HG02610 (cell line): Measurements from ENCODE around the gene PFAS.
"Not testable (repeated sequence)": the region's sequence is repeated elsewhere in the genome, so short reads cannot be mapped to it uniquely, and the experiment has no call there.

Source experiments
- ATAC-seq: cut with Tn5 transposase; IDR thresholded peaks from one replicate; pipeline ENCODE4 v1.9.1; 2021; ENCODE audit warnings: mild to moderate bottlenecking, moderate library complexity; ENCODE audit not compliant: unreplicated experiment

The PFAS gene, protein sequence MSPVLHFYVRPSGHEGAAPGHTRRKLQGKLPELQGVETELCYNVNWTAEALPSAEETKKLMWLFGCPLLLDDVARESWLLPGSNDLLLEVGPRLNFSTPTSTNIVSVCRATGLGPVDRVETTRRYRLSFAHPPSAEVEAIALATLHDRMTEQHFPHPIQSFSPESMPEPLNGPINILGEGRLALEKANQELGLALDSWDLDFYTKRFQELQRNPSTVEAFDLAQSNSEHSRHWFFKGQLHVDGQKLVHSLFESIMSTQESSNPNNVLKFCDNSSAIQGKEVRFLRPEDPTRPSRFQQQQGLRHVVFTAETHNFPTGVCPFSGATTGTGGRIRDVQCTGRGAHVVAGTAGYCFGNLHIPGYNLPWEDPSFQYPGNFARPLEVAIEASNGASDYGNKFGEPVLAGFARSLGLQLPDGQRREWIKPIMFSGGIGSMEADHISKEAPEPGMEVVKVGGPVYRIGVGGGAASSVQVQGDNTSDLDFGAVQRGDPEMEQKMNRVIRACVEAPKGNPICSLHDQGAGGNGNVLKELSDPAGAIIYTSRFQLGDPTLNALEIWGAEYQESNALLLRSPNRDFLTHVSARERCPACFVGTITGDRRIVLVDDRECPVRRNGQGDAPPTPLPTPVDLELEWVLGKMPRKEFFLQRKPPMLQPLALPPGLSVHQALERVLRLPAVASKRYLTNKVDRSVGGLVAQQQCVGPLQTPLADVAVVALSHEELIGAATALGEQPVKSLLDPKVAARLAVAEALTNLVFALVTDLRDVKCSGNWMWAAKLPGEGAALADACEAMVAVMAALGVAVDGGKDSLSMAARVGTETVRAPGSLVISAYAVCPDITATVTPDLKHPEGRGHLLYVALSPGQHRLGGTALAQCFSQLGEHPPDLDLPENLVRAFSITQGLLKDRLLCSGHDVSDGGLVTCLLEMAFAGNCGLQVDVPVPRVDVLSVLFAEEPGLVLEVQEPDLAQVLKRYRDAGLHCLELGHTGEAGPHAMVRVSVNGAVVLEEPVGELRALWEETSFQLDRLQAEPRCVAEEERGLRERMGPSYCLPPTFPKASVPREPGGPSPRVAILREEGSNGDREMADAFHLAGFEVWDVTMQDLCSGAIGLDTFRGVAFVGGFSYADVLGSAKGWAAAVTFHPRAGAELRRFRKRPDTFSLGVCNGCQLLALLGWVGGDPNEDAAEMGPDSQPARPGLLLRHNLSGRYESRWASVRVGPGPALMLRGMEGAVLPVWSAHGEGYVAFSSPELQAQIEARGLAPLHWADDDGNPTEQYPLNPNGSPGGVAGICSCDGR (N-terminal part only)

DNA sequence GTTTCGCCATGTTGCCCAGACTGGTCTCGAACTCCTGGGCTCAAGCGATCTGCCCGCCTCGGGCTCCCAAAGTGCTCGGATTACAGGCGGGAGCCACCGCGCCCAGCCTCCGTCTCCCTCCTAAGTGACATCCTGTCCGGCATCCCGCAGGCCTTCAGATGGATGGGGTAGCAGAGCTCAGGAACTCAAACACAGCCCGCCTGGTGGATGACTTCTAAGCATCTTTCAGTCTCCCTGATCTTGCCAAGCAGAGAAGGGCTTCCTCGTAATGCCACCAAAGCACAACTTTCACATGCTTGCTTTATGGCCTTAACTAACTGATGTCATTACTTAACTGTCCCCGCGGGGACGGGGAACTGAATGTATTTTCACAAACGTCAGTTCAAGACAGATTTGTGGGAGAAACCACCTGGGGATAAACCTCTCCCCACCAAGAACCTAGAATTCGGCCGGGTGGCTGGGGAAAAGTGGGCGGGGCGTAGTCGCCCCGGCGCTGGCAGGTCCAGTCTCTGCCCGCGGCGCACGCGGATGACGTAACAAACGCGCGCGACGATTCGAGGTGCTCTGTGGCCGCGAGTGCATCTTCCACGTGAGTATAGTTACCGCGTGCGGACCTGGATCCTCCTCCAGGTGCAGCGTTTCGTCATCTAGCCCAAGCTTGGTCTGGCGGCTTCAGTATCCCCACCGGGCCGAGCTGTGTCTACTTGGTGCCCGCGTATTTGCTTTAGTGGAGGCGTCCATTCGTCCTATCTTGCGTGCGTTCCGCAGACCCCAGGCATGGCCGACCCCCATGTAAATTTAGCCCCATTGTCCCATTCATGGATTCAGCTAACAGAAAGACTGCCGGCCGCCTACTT lies at the start of gene PFAS:
Gene PFAS, plus strand, starts transcription at position 539 of the 857 bp plus-strand sequence. CDS start 4,649 bp downstream, outside the sequence.
- peak; percentile 47 for ATAC-seq

DNA sequence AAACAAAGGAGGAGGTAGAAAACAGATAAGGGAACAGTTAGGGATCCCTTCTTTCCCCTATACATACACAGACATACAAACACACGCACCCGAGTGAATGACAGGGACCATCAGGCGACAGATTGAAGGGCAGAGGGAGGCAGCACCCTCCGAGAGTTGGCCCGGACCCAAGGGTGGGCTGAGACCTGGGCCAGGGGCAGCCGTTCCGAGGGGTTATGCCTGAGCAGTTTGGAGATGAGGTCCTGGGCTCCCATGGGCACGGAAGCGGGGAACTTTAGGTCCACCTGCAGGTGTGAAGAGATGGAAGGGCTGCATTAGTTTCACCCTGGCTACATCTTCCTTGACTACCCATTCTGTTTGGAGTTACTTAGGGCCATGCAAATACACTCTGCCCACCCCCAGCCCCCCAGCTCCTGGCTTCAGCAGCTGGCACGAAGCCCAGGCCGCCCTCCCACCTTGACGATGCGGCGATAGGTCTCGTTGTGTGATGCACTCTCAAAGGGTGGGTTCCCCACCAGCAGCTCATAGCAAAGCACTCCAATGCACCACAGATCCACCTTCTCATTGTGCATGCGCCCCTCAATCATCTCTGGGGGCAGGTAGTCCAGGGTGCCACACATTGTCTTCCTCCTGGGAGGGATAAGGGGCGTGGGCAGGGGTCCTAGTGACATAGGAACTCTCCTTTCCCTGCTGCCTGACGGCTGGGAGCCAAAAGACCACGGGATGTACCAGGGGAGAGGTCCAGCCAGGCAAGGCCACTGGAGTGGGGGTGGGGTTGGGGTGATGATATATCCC lies 44.1 kb upstream of the PFAS start:
- ATAC-seq = no peak

DNA sequence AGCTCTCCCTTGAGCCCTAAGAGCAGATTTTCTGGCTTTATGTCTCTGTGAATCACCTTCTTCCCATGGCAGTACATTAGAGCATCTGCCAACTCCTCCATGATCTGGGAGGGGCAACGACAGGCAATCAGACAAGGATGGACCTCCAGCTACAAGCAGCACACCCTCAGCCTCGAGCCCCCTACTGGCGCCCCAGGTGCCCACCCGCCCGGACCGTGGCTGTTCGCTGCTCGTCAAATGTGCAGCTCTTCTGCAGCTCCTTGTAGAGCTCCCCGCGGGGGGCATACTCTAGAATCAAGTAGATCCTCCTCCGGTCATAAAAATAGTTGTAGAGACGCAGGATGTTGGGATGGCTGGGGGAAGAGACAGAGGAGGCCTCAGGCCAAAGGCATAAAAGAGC lies 42.6 kb upstream of the PFAS start:
- ATAC-seq = no peak

DNA sequence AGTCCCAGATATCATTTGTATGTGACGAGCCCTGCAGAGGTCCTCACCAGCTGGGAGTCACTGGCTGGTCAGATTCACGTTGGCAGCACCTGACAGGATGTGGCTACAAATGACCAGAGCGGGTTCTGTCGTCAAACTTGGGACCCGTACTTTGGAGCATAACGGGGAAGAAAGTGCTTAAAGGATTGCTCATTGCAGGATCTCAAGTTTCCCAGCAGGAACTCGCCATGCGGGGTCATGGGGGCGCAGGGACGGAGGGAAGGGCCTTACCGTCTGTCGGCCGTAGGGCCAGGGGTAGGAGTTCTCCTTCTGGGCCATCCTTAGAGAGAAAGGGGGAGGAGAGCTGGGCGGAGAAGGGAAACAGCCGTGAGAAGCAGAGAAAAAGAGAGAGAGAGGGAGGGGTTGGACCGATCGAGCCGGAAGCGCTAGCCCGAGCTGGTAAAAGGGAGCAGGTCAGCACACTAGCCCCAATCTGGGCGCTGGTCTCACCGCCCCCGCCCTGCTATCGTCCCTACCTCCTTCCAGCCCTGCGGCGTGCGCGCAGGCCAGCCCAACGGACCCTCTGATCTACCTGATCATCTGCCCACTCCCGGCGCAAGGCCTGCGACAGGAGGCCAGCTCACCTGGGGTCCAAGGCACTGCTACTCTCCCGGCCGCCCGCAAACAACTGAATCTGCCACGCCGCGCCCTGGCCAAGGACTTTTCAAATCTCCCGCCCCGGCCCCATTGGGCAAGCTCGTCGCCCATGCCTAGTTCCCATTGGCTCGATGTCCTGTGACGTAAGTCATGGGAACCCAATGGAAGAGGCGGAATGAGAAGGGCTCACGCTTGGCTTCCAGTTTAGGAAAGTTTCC lies 39.0 kb upstream of the PFAS start, which contains the start of gene AURKB:
Gene AURKB, minus strand, starts transcription at position 669 of the 854 bp plus-strand sequence. Its CDS starts 351 bp downstream, at position 318.
- ATAC-seq = peak; percentile 83

DNA sequence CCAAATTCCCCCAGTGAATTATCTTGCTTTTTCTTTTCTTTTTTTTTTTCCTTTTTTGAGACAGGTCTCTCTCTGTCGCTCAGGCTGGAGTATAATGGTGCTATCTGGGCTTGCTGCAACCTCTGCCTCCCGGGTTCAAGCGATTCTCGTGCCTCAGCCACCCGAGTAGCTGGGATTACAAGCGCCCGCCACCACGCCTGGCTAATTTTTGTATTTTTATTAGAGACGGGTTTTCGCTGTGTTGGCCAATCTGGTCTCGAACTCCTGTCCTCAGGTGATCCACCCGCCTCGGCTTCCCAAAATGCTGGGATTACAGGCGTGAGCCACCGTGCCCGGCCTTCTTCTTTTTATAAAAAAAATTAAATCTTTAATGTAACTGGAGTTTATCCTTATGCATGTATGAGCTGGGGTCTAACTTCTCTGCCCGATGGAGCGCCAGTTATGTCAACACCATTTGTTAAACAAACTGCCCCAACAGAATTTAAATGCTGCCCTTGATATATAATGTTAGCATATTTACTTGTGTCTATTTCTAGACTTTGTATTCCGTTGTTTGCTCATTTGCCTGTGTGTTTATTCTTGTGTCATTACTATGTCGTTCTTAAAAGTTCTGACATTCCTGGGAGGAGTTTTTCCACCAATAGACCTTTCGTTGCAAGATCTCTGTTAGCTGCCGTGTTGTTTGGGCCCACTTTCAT lies 38.2 kb upstream of the PFAS start:
- no peak for ATAC-seq

DNA sequence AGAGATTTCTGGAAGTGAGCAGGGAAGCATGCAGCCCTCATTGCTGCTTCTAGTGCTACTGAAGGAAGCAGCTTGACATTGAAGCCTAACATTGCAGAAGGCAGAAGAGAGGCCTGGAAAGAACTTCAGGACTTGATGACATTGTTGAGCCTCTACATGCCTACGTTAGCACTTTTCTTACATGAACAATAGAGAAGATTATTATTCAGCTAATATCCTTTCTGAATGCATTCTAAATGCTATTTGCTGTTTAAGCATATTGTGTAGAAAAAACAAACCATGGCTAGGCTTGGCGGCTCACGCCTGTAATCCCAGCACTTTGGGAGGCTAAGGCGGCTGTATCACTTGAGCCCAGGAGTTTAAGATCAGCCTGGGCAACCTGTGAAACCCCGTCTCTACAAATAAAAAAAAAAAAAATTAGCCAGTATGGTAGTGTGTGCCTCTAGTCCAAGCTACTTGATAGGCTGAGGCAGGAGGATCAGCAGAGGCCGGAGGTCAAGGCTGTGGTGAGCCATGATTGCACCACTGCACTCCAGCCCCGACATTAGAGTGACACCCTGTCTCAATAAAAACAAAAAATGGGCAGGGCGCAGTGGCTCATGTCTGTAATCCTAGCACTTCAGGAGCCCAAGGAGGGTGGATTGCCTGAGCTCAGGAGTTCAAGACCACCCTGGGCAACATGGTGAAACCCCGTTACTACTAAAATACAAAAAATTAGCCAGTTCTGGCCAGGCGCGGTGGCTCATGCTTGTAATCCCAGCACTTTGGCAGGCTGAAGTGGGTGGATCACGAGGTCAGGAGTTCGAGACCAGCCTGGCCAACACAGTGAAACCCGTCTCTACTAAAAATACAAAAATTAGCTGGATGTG lies 36.5 kb upstream of the PFAS start:
- ATAC-seq = no peak

DNA sequence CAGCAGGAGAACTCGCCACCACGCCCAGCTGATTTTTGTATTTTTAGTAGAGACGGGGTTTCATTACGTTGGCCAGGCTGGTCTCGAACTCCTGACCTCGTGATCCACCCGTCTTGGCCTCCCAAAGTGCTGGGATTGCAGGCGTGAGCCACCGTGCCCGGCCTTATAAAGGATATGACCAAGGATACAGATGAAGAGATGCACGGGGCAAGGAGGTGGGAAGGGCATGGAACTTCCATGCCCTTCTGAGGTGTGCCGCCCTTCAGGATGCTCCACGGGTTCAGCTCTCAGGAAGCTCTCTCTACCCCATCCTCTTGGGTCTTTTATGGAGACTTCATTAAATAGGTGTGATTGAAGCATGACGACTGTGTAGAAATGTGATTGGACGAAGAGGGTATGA lies 35.1 kb upstream of the PFAS start:
- not testable (repeated sequence) for ATAC-seq

DNA sequence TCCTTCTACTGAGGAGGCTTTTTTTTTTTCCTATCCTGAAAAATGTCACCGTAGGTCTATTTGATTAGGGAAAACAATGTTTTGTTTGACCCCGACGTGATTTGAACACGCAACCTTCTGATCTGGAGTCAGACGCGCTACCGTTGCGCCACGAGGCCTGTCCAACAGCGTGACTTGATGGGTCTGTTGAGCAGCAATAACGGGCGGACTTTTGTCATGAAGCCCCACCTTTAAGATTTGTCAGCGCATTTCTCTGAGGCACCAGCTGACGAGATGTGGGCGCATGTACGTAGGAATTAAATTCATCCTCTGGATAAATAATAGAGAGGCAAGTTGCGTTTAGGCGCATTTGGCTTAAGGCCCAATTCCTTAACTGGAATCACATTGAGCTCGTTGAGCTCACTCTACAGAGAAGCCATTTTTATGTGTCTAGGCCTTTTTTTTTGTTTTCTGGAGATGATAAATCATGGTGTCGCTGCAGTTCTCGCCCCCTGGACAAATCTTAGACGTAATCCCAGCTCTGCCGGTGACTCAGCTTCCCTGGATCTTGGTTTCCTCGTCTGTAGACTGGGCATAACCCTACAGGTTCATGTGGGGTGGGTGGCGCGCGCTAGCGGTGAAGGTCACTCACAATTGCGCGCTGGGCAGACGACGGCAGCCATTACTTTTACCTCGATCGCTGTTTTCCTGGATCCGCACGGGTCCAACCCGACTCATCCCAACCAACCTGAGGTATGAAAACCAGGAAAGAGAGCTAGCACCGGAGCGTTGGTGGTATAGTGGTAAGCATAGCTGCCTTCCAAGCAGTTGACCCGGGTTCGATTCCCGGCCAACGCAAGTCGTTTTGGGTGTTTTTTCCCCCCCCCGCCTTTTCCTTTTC lies 28.1 kb upstream of the PFAS start:
- peak; percentile 23 for ATAC-seq

DNA sequence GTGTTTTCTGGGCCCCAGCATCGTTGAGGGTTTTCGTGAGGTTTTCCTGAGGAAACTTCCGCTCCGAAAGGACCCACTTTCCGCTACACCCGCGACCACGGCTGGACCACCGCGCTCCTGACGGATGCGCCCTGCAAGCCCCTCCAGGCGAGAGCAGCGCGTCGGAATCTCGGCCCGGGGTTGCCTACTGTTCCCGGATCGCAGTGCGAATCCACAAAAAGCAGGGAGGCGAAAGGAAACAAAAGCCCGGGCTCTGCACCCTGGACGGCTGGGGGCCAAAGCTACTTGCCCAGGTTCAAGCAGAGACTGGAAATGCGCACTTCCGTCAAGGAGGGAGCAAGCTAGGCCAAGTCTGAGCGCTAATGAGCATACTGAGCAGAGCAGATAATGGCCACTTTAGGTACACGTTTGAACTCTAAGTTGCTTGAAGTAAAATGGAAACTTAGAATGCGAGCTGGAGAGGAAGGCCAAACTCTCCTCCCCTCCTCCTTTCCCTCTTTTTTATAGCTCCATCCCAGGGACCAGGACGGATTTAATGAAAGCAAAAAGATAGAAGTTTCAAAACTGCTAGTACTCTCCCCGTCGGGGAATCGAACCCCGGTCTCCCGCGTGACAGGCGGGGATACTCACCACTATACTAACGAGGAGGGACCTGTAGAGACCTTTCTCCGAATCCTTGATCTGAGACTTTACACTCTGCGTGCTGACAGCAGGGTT lies 27.3 kb upstream of the PFAS start:
- peak; percentile 37 for ATAC-seq

DNA sequence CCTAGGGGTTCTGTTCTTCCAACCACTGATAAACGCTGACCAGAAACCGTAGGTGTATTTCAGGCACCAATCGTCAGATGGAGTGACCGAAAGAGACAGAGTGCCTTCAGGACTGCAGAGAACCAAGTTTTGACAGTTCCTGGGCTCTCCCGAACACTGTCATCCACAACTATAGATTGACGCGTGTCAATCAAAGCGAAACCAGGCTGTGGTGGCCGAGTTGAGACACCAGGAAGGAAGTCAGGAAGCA lies 26.8 kb upstream of the PFAS start:
- peak; percentile 27 for ATAC-seq

DNA sequence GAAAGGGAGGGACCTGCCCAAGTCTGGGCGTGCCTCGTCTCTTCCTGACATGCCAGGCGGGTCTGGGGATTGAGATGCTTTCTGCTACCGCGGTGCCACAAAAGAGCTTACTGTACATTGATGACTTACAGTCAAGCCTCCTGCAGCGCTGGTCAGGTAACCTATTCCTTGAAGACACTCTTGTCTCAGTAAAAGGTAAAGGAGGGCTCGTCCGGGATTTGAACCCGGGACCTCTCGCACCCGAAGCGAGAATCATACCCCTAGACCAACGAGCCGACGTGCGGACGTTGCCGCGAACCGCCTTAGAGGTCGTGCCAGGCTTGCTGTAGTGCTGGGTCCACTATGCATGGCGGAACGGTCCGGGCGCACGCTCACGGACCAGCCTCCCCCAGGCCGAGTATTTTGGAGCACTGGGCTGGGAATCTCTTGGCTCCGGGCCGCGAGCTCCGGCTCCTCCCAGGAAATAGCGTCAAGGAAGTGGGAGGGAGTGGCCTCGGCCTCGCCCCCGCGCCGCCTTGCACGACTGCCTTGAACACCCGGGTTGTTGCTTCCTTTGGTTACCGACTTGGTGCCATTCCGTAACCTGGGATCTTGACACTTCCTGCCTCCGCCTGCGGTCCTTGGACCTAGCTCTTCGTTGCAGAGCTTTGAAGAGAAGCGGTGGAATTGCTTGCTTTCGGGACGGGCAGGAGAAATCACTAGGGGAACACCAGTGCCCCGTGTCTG lies 26.3 kb upstream of the PFAS start:
- ATAC-seq = peak; percentile 36

DNA sequence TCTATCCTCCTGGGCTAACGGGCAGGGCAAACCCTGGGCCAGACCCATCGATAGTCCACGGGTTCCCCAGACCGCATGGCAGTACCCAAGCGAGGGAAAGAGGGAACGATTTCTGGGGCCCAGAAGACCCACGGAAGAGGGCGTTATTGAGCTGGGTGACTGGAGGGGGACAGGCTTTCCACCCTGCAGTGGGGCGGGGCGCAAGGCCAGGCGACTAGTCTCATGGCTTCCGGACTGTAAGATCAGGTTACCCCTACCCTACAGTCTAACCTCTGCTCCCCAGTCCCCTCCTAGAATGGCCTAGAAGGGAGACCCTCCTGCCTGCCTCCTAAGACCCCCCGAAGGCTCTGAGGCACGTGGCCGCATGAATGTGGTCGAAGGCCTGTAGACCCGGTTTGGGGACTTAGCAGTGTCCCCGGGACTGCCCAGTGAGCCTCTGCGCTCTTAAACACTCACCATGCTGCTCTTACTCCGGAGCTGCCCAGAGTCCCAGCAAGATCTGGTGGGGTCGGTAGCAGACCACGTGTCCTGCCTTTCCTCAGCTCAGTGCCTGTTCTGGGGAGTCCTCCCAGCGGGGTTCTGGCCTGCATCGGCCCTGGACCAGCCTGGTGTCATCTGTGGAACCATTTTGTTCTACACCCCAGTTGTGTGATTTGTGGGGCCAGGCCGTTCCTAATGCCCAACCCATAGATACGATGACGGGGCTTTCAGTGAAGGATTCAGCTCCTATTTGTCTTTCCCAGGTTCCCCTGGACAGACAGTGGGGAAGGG lies 25.5 kb upstream of the PFAS start:
- no peak for ATAC-seq

DNA sequence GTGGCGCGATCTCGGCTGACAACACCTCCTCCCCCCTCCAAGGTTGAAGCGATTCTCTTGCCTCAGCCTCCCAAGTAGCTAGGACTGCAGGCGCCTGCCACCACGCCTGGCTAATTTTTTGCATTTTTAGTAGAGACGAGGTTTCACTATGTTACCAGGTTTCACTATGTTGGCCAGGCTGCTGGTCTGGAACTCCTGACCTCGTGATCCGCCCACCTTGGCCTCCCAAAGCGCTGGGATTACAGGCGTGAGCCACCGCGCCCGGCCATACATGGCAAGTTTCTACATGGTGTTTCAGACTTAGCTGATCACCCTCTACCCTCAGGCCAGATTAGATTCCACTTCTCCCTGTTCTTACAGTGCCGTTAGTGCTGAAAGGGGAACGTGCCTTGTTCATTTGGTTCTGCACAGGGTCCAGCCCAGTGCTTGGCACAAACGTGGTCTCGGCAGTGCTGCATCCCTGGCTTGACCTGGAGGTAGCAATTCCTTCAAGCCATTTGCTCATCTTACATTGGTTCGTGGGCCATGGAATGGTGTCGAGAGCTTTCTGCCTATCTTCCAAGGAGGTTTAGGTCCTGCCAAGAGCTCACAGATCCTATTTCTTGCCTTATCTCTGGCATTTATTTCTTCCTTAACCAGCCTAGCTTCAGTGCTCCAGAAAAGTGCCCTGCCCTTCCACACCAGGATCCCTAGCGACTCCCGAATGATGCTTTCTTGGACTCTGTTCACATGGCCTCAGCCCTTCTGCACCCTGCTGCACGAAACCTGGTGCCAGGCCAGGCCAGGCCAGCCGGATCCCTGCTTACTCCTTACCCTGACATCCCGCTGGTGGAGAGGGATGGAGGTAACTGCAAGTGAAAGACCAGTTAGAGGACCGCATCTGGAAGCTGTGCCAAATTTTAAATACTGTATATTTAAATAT lies 23.9 kb upstream of the PFAS start:
- ATAC-seq = no peak
